Endodermal cell (in vitro differentiated cells): ENCODE data around the gene POGZ. TPM values are rescaled to one million over a fixed set of nuclear protein-coding genes. Genes with fewer than 3 reads are reported as not detected.

Experiments
- DNase-seq: peaks from one replicate; pipeline ENCODE4 v3.0.0-alpha.2; 2017
- H3K27ac ChIP-seq: 2 replicates; pipeline ENCODE4 v1.5.1; 2013; ENCODE audit warnings: mild to moderate bottlenecking, low read depth, low read length, moderate library complexity
- H3K27me3 ChIP-seq: 2 replicates; pipeline ENCODE4 v1.6.1; 2013; ENCODE audit warnings: mild to moderate bottlenecking, low read length, moderate library complexity; ENCODE audit not compliant: insufficient read depth, control insufficient read depth, poor library complexity, severe bottlenecking
- H3K36me3 ChIP-seq: 2 replicates; pipeline ENCODE4 v1.7.0; 2013; ENCODE audit warnings: mild to moderate bottlenecking, low read length, moderate library complexity; ENCODE audit not compliant: control insufficient read depth, insufficient read depth
- H3K4me1 ChIP-seq: one replicate; pipeline ENCODE4 v1.7.0; 2013; ENCODE audit warnings: low read length; ENCODE audit not compliant: control insufficient read depth, insufficient read depth
- H3K4me3 ChIP-seq: 2 replicates; pipeline ENCODE4 v1.5.1; 2013; ENCODE audit warnings: mild to moderate bottlenecking, low read length, moderate library complexity
- H3K9ac ChIP-seq: 2 replicates; pipeline ENCODE4 v1.6.1; 2013; ENCODE audit warnings: mild to moderate bottlenecking, low read length, moderate library complexity; ENCODE audit not compliant: poor library complexity, severe bottlenecking; ENCODE audit errors: extremely low read depth
- H3K9me3 ChIP-seq: 2 replicates; pipeline ENCODE4 v1.6.1; 2013; ENCODE audit warnings: mild to moderate bottlenecking, low read length, moderate library complexity; ENCODE audit not compliant: control insufficient read depth
- H3K27ac Mint-ChIP-seq: 2 replicates; pipeline ENCODE4 v1.8.0; 2020; ENCODE audit warnings: mixed read lengths
- H3K27me3 Mint-ChIP-seq: 2 replicates; pipeline ENCODE4 v1.8.0; 2021; ENCODE audit warnings: mild to moderate bottlenecking, mixed read lengths; ENCODE audit not compliant: insufficient read depth
- H3K36me3 Mint-ChIP-seq: 2 replicates; pipeline ENCODE4 v1.8.0; 2020; ENCODE audit warnings: low read depth, mixed read lengths
- H3K4me1 Mint-ChIP-seq: 2 replicates; pipeline ENCODE4 v1.8.0; 2020; ENCODE audit warnings: mixed read lengths
- H3K4me3 Mint-ChIP-seq: 2 replicates; pipeline ENCODE4 v1.8.0; 2020; ENCODE audit warnings: mild to moderate bottlenecking, moderate library complexity, mixed read lengths
- H3K9me3 Mint-ChIP-seq: 2 replicates; pipeline ENCODE4 v1.8.0; 2020; ENCODE audit warnings: mild to moderate bottlenecking, mixed read lengths
- CTCF ChIP-seq: fragments of 200-600 bp; sonication (generic); conservative IDR thresholded peaks from 2 replicates; pipeline ENCODE4 v1.5.0; 2021; ENCODE audit warnings: antibody characterized with exemption, mild to moderate bottlenecking
- WGBS, 2 experiments: methylation state at CpG; one replicate each; pipeline versions ENCODE4 v1.1.5 to v1.1.7; 2013; ENCODE audit warnings: missing lambda C conversion rate in 2 of 2, mixed read lengths in 1 of 2; ENCODE audit not compliant: insufficient coverage in 1 of 2, insufficient read length in 1 of 2; 5-methylcytosine and 5-hydroxymethylcytosine counted together
- total RNA-seq, 2 donors: library from RNA; stranded (reverse); fragmentation: NEBNext Ultra II Directional in 1 of 2; extraction: Animal tissue kit (Norgen Biotek cat#: 25700) in 1 of 2; gene quantifications; 2 replicates in 1 of 2; 3 replicates in 1 of 2; pipeline ENCODE4 v1.2.1, GENCODE V29; 2021

POGZ gene
- total RNA-seq, 2 donors from 2014 or later, result 138 to 165 TPM

GRCh38 chr1:151372058-151372934, 87.0 kb downstream of the POGZ start, which contains the start of gene SELENBP1:
SELENBP1 (minus strand) TSS chr1:151372705; CDS start chr1:151372641, 64 bp downstream.
- peak within 1 kb of the TSS; percentile 77 for H3K27ac ChIP-seq

GRCh38 chr1:151371370-151372057, 87.8 kb downstream of the POGZ start:
- H3K9ac ChIP-seq, result peak overlapping the region; percentile 30
- H3K4me1 ChIP-seq, result peaks cover 6% of the 10 kb centered on the region
- peaks cover 6% of the 10 kb centered on the region for H3K36me3 Mint-ChIP-seq
- H3K27me3 ChIP-seq, result no peaks in the 10 kb centered on the region
- 94 to 96% methylated on average over 3 to 9 of the region's 9 CpGs for WGBS, 2 experiments
- H3K9me3 Mint-ChIP-seq, result no peaks in the 10 kb centered on the region
- H3K4me3 ChIP-seq, result no peak overlapping the region
- TF ChIP-seq CTCF, result no peak
- H3K36me3 ChIP-seq, result no peaks in the 10 kb centered on the region
- H3K4me1 Mint-ChIP-seq, result peaks cover 12% of the 10 kb centered on the region
- no peak for DNase-seq
- no peaks in the 10 kb centered on the region for H3K9me3 ChIP-seq
- no peaks in the 10 kb centered on the region for H3K27me3 Mint-ChIP-seq
- H3K27ac Mint-ChIP-seq, result no peak overlapping the region
- H3K4me3 Mint-ChIP-seq, result peak overlapping the region; percentile 59
- no peak overlapping the region for H3K27ac ChIP-seq

More at GRCh38 chr1:151372058-151372934, 87.0 kb downstream of the POGZ start, which contains the start of gene SELENBP1:
- H3K36me3 Mint-ChIP-seq, result peaks cover 4% of the 10 kb centered on the region
- H3K9me3 Mint-ChIP-seq, result no peaks in the 10 kb centered on the region
- peaks cover 12% of the 10 kb centered on the region for H3K4me1 Mint-ChIP-seq
- peaks cover 1% of the 10 kb centered on the region for H3K27me3 Mint-ChIP-seq
- H3K4me3 Mint-ChIP-seq, result peak within 1 kb of the TSS; percentile 59
- H3K9ac ChIP-seq, result peak within 1 kb of the TSS; percentile 30
- TF ChIP-seq CTCF, result no peak
- H3K27me3 ChIP-seq, result no peaks in the 10 kb centered on the region
- peak; percentile 86 for DNase-seq
- peak within 1 kb of the TSS; percentile 91 for H3K27ac Mint-ChIP-seq
- H3K36me3 ChIP-seq, result no peaks in the 10 kb centered on the region
- no peaks in the 10 kb centered on the region for H3K9me3 ChIP-seq
- peak within 1 kb of the TSS; percentile 75 for H3K4me3 ChIP-seq
- WGBS, 2 experiments, result 15 to 35% methylated on average over 6 to 10 of the region's 11 CpGs
- peaks cover 6% of the 10 kb centered on the region for H3K4me1 ChIP-seq

GRCh38 chr1:151370211-151370911, 88.9 kb downstream of the POGZ start:
- H3K9me3 ChIP-seq, result no peaks in the 10 kb centered on the region
- no peak overlapping the region for H3K9ac ChIP-seq
- H3K4me1 ChIP-seq, result peaks cover 6% of the 10 kb centered on the region
- H3K27ac Mint-ChIP-seq, result no peak overlapping the region
- H3K4me1 Mint-ChIP-seq, result peaks cover 12% of the 10 kb centered on the region
- DNase-seq, result no peak
- no peak overlapping the region for H3K27ac ChIP-seq
- no peaks in the 10 kb centered on the region for H3K9me3 Mint-ChIP-seq
- 92 to 100% methylated on average over 4 to 6 of the region's 6 CpGs for WGBS, 2 experiments
- no peak for TF ChIP-seq CTCF
- no peaks in the 10 kb centered on the region for H3K27me3 ChIP-seq
- no peak overlapping the region for H3K4me3 Mint-ChIP-seq
- no peaks in the 10 kb centered on the region for H3K27me3 Mint-ChIP-seq
- no peaks in the 10 kb centered on the region for H3K36me3 ChIP-seq
- no peak overlapping the region for H3K4me3 ChIP-seq
- H3K36me3 Mint-ChIP-seq, result peaks cover 11% of the 10 kb centered on the region
